Pulmonary artery endothelial cell (primary cell): Measurements from ENCODE around the gene GAB2. TPM values are rescaled to one million over a fixed set of nuclear protein-coding genes. Genes with fewer than 3 reads are reported as not detected.

ENCODE experiments used
- DNase-seq: peaks from one replicate; pipeline ENCODE4 v3.0.0-alpha.2; 2011; ENCODE audit warnings: low read depth, low spot score
- total RNA-seq: library from RNA; depleted of rRNA; stranded (reverse); fragments of >200 nt; gene quantifications from 2 replicates; pipeline ENCODE4 v1.2.3, GENCODE V29; 2014

Gene GAB2
- total RNA-seq, 1 donor from 2014 or later = 19.6 TPM

DNA sequence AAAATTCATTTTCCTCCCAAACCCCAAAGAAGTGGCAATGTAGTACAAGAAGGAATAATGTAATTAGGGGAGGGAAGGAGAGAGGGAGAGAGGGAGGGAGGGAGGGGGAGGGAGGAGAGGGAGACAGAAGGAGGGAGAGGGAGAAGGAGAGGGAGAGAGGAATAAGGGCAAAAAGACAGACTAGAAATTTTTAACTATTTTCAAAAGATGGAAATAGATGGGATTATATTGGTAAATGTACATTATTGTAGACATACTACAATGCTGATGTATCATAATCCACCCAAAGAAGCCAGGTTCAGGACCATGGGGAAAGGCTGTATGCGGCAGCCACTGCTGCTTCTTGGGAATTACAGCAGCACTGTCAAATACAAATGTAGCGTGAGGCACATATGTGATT lies 74.3 kb downstream of the GAB2 start:
- DNase-seq = no peak

DNA sequence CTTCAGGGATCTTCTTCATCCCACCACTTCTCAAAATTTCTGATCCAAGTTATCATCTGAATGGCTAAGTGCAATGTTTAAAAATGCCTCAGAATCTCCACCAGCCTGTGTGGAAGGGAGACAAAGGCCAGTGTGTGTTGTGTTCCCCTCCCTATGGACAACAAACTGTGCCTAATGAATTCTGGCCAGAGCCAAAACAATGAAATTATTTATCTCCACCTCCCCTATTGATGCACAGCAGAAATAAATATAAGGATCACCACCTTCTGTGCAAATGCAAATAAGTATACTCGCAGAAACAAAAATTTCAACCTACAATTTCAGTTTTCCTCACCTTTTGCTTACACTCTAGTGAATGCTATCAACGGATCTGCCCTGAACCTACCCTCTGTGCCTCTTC lies 75.8 kb downstream of the GAB2 start:
- DNase-seq = no peak

DNA sequence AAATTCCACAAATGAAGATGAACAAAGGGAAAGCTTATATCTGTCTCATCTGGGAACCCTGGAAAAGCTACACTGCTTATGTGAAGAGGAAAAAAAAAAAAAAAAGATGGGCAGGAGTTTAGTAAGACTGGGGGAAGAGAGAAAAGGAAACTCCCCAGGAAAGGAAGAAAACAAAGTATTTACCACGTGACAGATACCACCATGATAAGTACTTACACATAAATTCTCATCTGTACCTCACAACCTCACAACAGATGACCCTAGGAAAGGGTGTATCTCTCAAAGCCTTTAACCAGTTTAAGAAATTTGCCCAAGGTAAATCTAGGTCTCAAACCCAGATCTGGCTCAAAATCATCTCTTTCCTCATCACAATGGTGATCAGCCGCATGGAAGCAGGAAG lies 77.1 kb downstream of the GAB2 start:
- no peak for DNase-seq

DNA sequence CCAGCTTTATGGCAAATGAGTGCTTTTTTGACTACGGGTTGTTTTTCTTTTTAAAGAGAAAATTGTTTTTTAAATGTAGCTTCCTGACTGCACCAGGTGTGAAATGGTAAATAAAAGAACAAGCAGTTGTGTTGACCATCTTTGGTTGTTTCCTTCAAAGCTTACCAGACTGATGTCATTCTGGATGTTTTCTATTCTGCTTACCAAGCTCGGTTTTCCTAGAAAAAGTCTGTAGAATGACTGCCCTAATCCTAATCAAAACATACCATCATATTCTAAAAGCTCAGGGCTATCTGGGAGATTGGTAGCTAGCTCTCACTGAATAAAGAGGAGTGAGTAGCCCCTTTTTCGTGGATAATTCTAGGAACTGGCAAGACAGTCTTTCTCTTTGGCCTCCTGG lies 77.7 kb downstream of the GAB2 start:
- no peak for DNase-seq

DNA sequence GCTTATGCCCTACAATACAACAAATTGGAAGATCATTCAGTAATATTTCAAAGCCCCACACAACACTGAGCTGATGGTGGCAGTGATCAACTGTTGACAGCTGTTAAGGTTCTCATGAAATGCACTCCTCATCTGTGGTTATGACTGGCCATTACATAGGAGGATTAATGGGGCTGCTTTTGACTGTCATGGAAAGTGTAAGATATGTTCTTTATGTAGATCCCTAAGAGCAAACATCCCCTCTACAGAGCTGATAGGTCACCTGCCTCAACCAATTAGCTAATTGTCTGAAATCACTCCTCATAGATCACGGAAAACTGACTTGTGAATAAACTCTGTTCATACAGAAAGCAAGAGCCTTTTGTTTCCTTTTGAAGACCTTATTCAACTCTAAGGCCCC lies 78.1 kb downstream of the GAB2 start:
- no peak for DNase-seq

DNA sequence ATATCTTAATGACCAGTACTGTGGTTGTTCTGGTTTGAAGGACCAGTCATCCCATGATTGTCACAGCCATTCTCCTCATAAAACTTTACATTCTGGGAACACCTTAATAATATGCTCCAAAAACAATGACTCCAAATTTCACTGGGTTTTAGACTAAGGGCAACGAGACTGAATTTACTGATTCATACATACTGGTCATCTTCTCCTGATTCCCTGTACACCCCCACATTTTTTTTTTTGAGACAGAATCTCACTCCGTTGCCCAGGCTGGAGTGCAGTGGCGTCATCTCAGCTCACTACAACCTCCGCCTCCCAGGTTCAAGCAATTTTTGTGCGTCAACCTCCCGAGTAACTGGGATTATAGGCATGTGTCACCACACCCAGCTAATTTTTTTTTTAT lies 78.9 kb downstream of the GAB2 start:
- no peak for DNase-seq

DNA sequence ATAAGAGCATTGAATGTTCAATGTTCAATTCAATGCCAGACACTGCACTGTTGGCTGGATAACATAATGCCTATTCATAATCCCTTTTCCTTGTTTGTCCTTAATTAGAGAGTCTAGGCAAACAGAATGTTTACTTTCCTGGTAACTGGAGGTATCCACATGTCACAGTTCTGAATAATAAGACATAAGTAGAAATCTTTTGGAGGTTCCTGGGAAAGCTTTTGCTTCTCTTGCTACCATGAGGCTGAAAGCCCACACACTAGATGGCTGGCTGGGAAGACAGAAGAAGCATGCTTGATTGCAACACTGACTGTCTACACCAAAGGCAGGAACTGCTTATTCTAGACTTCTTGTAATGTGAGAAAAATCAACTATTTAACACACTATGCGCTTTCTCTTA lies 79.5 kb downstream of the GAB2 start:
- no peak for DNase-seq

DNA sequence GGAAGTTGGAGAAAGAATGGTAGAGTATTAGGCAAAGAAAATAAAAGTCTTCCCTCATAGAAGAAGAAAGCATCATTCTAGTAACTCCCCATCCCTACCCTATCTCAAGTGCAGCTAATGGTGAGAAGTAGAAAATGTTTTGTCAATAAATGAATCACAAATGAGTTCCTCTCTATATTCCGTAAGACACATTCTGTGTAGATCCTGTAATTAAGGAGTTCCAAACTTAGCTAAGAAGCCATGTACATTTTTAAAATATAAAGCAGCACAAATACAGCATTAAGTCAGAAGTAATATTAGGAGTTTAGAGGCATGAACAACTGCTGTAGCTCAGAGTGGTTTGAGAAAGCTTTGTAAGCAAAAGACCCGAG lies 80.1 kb downstream of the GAB2 start:
- DNase-seq = no peak

DNA sequence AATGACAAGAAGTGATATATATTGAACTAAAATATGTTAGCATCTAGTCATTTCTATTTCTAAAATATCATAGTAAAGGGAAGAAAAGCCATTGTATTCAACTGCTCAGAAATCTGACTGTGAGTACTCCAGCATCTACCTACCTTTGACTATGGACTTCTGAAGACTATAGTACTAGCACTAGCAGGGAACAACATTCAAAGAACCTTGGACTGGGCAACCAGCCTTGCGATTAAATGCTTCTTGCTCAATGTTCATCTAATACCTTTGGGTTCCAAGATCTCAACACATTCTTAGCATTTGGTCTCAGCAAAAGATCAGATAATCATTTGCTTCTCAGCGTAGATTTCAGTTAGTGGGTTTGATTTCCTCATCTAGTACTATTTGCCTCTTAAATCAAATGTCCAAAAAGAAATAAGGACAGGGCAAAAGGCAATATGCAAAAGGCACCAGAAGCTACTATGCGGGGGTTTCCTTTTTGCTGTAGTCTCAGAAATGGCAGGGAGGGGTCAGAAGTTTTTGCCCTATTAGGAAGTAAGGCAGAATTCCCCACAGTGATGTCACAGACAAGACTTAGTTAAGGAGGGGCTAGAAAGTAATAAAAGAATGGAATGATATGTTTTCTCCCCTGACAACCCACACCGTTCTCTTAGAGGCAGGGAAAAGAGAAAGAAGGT lies 80.6 kb downstream of the GAB2 start:
- no peak for DNase-seq

DNA sequence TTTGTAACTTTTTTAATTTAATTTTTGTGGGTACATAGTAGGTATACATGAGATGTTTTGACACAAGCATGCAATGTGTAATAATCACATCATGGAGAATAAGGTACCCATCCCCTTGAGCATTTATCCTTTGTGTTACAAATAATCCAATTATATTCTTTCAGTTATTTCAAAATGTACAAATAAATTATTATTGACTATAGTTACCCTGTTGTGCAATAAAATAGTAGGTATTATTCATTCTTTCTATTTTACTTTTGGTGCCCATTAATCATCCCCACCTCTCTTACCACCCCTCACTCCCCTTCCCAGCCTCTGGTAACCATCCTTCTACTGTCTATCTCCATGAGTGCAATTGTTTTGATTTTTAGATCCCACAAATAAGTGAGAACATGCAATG lies 83.5 kb downstream of the GAB2 start:
- no peak for DNase-seq

DNA sequence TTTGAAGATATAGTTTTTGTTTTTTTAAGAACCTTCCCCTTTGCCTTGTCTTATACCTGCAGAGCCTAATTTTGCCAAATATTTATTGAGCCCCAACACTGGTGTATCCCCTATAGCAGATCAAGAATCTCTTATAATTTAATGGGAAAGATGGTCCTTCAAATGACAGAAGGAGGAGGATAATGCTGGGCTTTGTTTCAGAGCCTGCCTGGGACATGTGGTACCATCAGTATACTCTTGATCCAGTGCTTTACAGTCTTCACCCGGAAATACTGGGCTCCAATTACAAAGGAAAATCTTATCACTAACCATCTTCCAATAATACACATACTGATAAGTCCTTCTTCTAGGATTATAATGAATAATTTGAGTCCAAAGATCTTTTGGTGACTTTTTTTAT lies 84.7 kb downstream of the GAB2 start:
- DNase-seq = no peak

DNA sequence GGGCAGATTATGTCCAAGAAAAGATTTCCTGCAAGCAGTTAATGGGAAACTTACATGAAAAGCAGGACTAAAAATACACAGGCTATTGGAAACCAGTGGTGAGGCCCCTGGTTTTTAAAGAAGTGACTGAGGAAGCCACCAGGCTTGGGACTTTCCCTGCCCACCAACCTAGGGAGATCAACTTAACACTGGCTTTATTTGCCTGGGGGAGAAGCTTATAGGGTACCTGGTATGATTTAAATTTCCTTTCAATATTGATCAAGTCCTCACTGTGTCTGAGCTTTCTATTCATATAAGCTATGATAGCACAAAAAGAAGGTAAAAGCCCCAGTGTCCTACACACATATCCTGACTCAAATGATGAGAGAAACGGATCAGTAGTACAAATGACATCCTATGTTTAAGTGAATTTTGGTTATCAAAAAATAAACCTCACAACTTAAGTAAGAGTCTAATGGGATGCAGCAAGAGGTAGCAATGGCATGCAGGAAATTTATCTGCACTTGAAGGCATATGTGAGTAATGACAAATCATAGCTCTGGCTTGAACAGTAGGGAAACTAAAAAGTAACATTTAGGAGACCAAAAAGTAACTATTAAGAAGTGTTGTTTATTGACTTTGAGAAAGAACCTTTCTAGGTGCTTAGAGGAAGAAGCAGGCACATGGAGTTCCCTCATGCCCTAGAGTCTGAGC lies 85.3 kb downstream of the GAB2 start:
- DNase-seq = no peak

DNA sequence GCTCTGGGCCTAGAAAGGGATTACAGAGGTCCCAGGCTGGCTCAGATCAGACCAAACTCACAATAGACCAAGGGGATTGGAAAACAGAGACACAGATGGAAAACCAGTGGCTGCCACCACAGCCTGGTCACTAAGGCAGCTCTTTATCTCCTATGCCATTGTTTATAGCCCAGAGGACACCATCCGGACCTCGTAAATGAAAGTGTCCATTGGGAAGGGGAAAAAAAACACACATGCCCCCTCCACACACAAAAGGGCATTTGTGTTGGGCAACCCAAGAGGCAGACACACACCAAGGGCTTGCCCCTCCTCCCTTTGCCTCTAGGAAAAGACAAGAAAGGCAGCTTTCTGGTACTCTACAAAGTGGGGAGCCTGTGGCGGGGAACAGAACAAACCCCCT lies 85.9 kb downstream of the GAB2 start:
- DNase-seq = no peak

DNA sequence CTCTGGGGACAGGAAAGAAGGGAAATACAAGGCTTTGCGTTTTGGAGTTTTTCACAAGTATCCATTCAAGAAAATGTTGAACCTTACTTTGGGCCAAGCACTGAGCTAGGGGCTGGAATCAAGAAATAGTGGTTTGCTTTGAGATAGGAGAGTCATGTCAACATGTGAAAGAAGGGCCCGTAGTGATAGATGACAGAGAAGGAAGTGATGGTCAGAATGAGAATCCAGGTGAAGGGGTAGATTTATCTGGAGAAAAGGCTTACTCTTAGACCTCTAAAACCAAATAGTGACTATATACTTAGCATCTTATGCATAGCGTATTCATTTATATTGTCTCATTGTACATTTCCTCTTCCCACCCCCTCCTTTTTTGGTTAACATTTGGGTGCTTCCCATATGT lies 87.3 kb downstream of the GAB2 start:
- no peak for DNase-seq

DNA sequence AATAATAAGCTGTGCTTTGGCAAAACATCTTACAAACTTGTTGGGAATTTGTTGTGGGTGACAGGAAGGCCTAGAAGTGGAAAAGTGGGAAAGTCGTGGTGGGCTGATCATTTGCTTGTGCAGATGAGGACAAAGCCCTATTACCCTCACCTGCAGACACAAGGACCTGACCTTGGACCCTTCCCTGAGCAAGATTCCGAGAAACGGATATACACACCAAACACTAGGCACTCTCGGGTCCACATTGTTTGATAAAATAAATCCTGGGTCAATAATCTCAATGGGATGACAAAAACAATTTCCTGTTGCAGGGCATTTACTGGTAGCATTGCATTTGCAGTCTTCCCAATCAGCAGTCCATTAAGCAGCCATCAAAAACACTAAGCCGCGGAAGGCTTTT lies 89.7 kb downstream of the GAB2 start:
- DNase-seq = no peak

DNA sequence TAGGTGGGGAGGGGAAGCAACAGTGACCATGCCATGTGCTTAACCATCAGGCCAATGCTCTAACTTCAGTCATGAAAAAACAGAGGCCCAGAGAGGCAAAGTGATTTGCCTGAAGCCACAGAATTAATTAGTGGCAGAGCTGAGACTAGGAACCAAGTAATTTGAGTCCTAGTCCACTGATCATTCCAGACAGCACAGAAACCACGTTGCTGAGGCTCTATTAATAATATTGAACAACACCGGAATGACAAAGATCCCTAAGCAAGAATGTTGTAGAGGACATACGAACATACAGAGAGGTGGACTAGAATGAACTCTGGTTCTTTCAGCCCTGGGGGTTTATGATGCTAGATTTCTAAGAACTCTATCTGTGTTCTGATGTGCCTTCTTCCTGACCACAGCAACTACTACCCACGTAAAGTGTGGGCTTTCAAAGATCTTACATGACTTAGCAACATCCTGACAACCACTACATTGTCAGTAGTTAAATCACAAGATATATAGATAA lies 92.3 kb downstream of the GAB2 start:
- no peak for DNase-seq

DNA sequence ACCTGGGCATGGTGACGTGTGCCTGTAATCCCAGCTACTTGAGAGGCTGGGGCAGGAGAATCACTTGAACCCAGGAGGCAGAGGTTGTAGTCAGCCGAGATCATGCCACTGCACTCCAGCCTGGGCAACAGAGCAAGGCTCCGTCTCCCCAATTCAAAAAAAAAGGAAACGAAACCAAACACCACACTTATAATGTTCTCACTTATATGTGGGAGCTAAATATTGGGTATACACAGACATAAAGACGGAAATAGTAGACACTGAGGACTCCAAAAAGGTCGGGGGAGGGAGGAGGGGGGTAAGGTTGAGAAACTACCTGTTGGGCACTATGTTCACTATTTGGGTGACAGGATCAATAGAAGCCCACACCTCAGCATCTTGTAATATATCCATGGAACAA lies 94.3 kb downstream of the GAB2 start:
- no peak for DNase-seq

DNA sequence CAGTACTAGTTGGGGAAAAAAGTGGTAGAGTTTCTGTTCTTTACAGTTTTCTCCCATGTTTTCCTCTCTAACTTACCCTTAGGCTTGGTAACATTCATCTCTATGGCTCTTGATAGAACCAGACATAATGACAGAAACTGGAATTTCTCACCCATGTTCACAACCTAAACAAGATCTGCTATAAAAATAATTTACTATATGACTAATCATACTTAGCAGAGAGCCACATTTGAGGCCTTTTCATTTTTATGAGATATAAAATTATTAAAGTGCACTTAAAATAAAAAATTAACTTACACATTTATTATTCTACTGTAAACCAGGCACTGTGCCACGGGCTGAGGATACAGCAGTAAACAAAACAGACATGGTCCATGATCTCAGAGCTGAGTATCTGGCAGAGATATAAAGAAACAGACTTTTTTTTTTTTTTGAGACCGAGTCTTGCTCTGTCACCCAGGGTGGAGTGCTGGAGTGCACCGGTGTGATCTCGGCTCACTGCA lies 98.1 kb downstream of the GAB2 start:
- no peak for DNase-seq

DNA sequence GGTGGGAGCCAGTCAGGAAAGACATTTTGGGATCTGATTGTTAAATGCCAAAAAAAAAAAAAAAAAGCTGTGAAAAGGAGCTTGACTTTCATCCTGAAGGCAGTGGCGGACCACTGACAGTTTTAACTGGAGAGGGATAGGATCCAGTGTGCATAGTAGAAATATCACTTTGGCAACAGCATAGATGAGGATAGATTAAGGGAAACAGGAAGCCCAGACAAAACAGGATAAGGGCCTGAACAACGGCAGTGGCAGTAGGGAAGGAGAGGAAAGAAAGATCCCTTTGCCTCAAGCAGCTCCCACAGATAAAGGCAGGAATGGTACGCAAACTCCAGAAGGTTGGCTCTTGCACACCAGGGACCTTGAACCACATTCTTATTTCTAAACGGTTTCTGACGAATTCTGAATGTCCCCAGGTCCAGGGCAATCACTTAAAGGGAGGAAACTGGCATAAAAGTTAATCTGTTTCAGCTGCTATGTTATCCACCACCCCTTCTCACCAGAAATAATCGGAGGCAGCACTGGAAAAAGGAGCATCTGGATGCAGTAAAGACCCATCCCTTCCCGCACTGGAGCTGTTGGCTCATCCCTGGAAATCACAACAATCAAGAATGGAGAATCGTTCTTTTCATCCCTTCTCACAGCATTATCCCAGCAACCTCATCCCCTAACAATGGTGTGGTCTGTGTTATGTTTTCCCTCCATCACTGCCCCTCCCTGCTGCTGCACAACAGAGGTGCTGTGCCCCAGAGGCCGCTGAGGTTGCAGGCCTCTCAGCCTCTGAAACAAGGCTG lies 99.1 kb downstream of the GAB2 start:
- no peak for DNase-seq

DNA sequence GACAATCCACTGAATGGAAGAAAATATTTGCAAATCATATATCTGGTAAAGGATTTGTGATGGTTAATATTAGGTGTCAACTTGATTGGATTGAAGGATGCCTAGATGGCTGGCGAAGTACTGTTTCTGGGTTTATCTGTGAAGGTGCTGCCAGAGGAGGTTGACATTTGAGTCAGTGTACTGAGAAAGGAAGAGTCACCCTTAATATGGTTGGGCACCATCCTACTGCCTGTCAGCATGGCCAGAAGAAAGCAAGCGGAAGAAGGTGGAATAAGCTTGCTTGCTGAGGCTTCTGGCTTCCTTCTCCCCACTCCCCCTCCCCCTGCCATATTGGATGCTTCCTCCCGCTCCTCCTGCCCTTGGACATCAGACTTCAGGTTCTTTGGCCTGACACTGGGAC lies 101.9 kb downstream of the GAB2 start:
- DNase-seq = no peak

DNA sequence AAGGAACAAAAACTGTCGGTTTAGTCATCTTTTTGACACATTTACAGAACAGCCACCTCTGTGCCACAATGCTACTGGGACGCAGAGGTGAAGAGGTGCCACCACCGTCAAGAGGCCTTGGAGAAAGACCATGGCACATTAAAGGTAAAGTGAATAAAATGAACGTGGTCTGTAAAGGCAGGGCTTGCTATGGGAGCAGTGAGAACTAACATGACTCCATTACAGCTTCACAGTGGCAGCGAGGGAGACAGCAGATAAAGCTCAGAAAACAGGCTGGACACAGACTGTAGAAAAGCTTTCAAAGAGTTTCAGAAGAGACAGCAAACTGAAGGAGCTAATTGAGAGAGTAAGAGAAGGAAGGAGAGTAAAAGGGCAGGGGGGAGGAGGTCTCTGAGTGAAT lies 102.9 kb downstream of the GAB2 start:
- DNase-seq = no peak

DNA sequence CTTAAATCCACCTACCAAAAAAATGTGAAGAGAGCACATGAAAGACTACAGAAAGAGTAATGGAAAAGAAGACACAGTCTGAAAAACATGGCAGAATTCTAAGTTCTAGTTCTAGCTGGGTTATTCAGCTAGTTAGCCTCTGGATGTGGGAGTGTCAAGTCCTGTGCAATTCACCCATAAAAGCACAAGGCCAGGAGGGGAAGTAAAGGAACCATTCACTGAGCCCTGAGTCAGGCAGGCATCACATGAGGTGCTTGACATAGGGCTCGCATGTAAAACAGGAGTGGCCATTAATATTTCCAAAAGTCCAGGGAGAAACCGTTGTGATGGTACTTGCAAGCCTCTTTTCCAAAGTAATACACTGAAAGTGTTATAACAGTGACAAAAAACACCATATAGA lies 103.7 kb downstream of the GAB2 start:
- no peak for DNase-seq
